Smooth muscle cell of the brain vasculature (primary cell): ENCODE data around the gene KCNIP2.
A peak's percentile ranks its signal among the peaks of the same experiment; 100 is the strongest.
"Not testable (repeated sequence)": the region's sequence is repeated elsewhere in the genome, so short reads cannot be mapped to it uniquely, and the experiment has no call there.

ENCODE experiments used
- DNase-seq: peaks from one replicate; pipeline ENCODE4 v3.0.0-alpha.2; 2012; ENCODE audit warnings: low read depth, low spot score

KCNIP2 gene

DNA sequence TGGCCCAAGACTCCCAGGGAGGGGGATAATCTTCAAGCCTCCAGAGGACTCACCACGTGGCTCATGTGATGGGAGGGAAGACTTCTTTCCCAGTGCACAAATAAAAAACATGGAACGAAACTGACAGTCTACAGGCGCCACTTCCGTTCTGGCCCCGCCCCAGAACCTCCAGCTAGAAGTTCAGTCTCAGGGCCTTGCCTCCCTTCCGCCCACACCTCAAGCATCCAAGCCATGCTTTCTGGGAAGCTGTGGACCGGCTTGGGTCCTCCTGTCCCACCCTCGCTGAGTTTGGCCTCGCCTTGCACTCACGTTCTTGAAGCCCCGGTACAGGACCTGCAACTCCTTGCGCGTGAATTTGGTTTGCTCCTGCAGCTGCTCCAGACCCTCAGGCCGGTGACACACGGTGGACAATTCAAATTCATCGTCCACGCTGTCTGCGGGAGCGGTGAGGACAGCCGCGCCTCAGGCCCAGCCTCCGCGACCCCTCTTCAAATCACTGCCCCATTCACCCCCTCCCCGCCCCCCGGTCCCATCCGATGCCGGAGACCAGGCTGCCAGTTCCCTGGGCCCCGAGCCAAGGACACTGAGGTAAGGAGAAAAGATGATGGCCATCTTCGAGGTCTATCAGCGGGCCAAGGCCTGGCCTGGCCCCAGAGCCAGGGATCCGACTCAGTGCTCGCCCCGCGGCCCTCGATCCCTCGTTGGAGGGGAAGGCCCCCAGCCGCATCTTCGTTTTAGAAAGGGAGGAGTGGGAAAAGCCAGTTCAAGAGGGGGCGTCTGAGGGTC lies 14.6 kb downstream of the KCNIP2 start:
- no peak for DNase-seq

DNA sequence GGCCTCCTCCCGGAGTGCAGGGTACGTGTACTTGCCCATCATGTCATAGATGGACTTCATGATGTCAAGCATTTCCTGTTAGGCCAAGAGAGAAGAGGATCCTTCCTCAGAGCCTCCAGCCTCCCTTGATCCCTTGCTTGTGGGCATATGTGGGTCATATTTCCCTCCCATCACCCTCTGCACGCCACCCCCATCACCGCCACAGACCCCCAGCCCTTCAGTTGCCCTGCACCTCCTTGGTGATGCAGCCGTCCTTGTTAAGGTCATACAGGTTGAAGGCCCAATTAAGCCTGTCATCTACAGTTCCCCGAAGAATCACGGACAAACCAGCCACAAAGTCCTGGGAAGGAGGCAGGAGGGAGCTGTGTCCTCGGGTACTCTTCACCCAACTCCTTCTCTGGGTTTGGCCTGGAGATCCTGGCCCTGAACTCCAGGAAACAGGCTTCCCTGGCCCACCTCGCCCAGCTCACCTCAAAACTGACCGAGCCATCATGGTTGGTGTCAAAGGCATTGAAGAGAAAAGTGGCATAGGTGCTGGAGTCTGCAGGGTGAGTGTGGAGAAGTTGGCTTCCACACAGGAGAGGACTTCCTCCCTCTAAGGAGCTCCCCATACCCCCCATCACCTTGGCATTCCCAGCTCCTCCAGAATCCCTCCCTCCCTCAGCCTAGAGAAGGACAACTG lies 15.5 kb downstream of the KCNIP2 start:
- no peak for DNase-seq

DNA sequence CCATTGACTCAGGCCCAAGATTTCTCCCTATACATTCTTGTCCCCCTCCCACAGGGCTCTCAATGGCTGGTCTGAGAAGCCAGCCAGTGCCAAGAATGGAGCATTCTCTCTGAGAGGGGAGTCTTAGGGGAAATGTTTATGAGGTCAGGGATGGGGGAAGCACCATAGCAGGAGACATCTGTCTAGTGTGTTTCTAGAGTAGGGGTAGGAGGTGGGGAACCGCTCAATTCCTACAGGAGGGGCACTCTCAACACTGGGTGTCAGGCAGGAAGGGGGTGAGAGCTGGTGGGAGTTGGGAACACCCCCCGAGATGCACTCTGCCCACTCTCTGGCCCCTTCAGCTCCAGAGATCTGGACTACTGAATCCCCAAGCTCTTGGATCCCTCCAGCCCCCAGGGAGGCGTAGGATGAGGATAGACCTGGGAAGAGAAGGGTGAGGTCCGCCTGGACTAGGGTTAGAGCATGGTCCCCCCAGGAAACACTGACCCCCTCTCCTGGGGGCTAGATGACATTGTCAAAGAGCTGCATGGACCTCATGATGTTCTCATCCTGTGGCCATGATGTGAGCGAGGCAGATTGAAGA lies 16.7 kb downstream of the KCNIP2 start:
- DNase-seq: no peak

DNA sequence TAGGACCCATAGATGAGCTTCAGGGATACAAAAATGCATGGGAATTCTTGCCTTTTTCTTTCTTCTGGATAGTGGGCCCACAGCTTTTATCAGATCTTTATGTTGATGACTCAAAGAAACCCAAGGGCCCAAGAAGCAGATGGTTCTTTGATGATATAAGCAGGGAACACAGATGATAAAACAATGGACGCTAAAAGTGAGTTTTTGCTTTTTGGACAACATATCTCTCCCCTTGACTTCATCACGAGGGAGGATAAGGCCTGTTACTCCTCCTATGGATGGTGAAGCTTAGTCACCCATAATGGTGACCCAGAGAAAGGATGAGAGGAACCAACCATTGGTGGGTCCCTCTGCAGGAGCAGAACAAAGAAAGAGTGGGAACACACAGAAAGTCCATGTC lies 18.9 kb downstream of the KCNIP2 start:
- DNase-seq: no peak

DNA sequence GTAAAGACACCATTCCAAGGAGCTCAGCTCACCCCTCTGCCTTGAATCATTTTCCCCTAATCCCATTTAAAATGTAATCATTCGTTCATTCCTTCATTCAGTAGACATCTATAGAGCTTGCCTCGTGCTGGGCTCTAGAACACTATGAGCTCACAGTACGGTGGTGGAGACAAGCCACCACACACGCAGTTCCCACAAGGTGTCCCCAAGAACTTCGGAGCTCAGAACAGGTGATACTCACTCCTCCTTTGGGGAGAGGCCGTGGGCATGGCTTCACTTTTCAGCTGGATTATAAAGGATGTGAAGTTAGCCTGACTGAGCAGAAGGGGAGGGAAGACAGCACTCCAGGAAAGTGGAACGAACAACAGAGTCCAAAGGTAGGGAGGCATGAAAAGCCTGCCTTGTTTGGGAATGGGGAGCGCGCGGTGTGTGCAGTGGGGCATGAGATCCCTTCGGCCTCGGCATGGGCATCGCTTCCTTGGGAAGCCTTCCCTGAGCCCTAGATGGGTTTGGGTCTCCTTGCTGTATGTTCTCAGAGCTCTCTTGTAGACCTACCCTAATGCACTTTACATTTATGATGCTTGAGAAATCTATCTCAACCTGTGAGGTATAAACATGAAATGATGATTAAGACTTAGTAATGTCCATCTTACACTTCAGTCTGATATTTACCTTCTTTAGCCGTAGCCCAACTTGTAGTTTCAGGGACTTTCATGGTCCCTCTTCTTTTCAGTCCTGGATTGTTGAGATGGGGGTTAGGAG lies 24.5 kb downstream of the KCNIP2 start:
- DNase-seq: no peak

DNA sequence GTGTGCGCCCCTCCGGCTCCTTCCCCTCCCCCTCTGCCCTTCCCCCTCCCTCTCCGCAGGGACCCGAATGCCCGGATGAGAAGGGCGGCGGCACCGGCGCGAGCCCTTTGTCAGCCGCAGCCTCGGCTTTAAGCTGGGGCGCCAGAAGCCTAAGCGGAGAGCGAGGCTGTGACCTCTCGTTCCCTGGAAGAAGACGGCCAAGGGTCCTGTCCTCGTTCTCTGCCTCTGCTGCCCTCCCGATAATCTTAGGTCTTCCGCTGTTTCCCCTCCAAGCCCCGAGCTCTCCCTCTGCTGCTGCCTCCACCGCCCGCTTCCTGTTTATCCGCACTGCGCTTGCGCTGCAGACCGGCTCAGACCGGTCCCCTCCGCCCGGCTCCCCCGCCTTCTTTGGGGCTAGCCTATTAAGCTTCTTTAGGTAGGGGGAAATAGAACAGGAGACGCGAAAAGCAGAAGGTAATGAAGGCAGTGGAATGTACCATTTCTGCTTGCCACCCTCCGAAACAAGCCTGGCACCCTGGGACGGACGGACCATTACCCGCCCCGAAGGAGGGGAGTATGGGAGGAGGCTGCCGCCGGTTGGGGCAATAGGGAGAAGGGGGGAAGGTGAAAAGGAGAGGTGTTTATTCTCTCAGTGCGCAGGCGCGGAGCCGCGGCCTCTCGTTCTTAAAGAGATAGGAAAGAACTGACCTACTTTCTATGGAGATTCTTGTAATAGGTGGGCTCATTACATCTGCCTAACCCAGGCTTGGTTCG lies 25.3 kb downstream of the KCNIP2 start, which contains the start of gene OGA:
TSS of gene OGA (minus strand) at position 326 of the 753 bp plus-strand sequence. CDS start 422 bp downstream, outside the sequence.
- DNase-seq: peak; percentile 99

DNA sequence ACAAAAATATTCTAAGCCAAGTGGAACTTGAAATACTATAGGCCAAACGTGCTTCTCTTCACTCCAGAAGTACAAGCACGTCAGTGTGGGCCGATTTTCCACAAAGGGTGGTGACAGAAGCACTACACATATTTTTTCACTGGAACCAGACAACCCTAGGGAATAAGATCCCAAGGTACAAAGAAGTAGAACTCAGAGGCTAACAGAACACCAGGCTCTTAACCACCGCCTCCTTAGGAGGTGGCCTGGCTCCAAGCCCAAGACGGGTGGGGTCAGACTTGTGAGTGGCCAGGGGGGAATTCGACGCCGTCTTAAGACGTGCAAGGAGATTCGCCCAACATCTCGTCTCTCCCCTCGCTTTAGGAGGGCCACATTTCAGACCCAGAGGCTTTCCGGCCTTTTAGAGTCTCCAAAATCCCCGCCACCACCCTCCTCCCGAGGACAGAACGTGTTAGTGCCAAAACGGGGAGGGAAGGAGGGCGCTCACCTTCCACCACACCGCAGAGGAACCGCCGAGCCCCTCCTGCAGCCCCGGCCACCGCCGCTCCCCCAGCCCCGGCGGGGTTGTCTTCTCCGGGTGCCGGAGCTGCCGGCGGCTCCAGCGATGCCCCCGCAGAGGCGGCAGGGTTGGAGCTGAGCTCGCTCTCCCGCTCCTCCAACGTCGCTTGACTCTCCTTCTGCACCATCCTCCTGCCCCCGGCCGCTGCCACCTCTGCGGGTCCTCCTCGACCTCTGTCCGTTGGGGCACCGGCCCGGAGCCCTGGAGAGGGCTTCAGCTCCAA lies 26.1 kb downstream of the KCNIP2 start:
- peak; percentile 80 for DNase-seq

DNA sequence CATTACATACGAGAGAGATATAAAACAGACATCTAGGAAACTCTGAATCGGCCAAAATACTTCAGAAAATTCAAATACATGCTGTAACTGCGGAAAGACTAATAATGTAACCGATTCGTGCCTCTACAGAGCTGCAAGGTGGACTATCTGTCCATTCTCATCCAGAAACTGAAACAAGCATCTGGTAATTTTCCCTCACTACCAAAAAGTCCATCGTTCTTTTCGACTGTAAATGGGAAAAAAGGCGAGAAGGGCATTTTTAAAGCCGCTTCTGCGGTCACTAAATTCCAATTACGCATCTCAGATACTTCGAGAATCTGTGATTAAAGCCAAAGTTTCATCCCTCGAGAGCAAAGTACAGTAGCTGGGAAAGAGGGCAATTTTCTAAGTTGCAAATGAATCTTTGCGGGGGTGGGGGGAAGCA lies 26.7 kb downstream of the KCNIP2 start:
- no peak for DNase-seq

DNA sequence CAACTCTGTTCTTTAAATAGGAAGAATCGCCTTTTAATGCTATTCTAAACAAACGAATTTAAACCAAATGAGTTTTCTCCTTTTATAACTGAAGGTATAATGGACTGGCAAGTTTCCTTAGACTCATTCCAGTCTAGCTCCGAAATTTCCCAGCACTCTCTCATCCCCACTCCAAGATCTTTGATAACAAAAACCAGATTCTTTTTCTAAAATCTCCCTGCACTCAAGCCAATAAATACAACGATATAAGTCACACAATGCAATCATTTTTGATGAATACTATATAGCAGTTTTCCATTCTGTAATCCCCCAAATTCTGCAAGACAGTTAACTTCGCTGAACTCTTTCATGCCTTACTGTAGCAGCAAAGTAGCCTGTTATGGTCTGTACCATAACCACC lies 27.2 kb downstream of the KCNIP2 start:
- DNase-seq: no peak

DNA sequence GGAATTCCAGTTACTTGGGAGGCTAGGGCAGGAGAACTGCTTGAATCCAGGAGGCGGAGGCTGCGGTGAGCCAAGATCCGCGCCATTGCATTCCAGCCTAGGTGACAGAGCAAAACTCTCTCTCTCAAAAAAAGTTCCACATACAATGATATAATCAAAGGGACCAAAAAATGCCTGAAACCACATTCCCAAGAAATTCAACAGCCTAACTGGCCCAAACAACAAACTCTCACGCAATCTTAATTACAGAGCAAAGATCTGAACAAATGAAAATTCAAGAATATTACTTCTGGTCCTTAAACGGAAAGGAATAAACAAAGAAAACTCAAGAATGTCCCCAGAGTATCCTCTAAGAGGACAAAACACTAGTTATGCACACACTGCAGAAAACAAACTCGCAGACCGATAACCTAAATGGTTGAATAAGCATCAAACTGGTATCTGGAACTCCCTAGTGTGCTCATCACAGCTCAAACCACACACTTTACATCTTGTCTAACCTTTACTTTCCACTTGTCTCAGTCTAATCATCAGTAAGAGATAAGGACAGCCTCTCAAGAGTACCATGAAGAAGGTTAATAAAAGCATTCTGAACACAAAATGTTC lies 29.0 kb downstream of the KCNIP2 start:
- DNase-seq: no peak

DNA sequence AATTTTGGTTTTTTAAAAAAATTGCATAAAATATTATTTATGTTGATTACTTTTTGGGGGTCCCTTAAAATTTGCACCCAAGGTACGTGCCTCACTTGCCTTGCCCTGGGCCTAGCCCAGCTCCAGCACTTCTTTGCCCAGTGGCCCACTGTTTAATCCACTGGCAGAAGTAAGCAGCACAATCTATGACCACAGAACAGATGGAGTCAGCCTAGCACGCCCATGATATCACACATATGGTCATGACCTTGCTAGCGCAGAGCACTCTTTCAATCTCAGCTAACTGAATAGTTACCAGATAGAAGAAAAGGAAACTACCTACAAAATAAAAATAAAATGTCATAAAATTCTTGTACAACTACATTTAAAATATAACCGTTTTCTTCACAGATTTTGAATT lies 31.0 kb downstream of the KCNIP2 start:
- no peak for DNase-seq

DNA sequence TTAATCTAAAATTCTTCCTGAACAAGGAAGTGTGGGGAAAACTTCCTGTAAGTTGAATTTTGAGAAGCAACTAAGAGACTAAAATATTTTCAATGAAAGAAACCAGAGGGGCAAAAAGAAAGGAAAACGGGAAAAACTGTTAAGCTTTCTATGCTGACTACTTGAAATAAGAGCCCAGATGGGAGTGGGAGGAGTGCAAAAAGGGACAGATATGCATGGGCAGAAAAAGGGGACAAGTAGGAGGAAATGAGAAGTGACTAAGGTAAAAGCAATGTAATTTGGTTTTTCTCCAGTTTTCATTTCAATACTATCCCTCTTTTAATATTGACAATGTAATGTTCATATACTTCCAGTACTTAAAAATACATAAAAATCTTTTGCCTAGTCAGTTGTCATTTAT lies 36.4 kb downstream of the KCNIP2 start:
- DNase-seq: no peak

DNA sequence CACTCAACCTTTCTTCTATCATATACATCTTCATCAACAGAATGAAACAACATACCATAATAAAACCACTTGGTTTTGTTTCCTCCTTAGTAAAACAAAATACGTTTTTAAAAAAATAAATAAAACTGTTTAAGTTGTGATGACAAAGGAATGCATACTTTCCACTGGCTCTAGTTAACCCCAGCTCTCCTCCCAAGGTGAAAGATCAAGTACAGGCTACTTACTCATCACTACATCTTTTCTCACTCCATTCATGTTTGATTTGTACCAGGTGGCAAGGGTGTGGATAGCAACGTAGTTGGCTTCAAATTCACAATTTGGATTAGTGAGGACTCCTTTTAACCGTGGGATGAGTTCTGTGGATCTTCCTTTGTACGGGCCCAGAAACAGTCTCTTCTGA lies 40.1 kb downstream of the KCNIP2 start:
- DNase-seq: no peak

DNA sequence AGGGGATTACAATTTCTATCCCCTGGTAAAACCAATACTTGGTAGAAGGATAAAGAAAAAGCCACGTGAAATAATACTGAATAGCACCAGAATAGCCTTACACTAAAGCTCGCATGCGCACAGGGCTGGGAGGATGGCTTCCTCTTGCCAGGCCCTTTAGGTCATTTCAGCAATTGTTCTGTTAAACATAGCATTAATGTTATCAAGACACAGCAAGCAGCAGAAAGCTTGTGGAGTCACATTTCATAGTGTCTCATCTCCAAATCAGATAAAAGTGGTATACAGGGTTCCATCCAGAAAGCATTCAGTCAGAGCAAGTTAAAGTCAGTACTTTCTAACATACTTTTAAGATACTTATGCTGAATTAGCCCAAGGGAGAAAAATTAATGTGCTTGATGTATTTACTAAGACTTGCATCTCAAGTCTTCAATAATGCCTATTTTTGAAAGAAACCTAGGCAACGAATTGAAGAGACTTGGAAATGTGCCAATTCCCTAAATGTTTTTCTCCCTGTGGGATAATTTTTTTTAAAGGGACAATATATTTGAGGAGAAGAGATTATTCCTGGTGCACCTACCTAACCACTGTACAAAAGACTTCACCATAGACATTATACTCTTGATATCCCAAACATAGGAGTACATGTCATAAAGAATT lies 46.1 kb downstream of the KCNIP2 start:
- DNase-seq: no peak

DNA sequence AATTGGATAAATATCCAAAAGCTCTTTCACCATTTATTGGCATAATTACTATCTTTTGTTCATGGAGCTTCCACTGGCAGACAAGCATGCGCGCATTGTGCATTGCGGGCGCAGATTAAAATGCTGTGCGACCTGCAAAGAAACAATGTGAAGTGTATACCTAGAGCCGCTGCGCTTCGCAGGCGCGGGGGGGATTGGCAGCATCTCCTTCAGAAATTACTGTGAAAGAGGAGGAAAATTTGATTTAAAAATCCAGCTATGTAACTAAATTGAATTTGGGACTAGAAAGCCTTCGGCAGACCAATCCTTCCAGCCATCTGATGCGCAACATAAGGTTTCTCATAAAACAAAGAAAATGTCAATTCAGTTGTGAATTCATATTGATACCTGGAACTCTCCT lies 50.1 kb downstream of the KCNIP2 start:
- no peak for DNase-seq

DNA sequence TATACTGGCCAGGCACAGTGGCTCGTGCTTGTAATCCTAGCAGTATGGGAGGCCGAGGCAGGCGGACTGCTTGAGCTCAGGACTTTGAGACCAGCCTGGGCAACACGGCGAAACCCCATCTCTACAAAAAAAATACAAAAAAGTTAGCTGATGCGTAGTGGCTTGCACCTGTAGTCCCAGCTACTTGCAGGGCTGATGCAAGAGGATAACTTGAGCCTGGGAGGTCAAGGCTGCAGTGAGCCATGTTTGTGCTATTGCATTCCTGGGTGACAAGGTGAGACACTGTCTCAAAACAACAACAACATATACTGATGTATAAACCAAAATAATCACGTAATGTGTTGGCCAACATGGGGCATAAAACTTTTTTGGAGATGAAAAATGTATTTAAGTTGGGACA lies 53.9 kb downstream of the KCNIP2 start:
- no peak for DNase-seq

DNA sequence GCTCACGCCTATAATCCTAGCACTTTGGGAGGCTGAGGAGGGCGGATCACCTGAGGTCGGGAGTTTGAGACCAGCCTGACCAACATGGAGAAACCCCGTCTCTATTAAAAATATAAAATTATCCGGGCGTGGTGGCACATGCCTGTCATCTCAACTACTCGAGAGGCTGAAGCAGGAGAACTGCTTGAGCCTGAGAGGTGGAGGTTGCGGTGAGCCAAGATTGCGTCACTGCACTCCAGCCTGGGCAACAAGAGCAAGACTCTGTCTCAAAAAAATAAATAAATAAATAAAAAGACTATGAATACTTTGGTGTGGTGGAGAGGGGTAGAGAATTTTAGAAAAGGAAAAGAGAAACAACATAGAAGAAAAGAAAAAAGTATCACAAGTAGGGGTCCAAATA lies 54.4 kb downstream of the KCNIP2 start:
- DNase-seq: not testable (repeated sequence)

DNA sequence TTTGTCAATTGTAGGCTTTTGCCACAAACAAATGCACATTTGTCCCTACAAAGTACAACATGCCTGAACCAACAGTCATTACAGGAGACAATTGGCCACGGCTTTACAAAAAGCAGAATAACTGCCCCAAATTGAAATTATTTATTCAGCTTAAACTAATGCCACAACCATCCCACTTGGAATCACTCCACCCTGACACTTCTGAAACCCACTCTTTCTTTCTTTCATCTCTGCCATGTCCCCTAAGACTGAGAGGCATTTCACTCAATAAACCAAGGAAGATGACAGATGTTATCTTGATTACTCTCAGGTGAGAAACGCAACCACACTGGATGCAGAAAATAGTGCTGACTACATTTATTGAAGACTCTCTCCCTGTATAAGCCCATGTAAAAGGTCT lies 57.8 kb downstream of the KCNIP2 start:
- no peak for DNase-seq

DNA sequence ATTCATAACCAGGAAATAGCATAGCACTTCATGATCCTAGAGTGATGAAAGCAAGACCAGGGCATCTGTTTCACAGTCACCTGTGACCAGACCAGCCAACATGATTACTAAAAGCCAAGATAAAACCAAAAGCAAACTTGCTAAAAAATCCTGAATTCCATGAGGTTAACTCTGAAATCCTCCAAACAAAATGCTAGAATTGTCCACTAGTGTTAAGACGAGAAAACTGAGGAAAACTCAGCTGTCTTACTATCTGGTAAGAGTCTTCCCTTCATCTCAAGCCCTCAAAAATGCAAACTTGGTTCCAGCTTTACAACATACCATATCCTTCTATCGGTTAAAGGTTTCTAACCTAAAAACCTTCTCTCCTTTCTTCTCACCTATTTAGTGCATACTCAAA lies 59.0 kb downstream of the KCNIP2 start:
- no peak for DNase-seq

DNA sequence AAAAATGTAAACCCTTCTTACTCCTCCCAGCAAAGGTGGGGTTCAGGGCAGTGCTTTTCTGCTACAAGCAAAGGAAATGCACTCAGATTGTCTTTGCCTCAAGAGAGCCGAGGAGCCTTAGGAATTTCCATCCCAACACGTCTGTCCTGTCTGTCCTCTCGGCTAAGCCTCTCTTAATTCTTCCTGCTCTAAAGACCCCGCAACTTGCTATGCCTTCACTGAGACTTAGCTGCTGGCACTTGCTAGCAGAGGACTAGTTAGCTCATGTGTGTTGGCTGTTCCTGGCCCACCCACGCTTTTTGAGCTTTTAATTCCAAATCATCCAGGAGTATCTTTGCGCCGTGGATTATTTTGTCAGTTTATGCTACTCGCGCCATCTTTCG lies 59.9 kb downstream of the KCNIP2 start:
- no peak for DNase-seq
